CD4-positive, alpha-beta memory T cell (primary cell): Measurements from ENCODE around the gene SPATA33. TPM values are rescaled to one million over a fixed set of nuclear protein-coding genes. Genes with fewer than 3 reads are reported as not detected.
A peak's percentile ranks its signal among the peaks of the same experiment; 100 is the strongest.

ENCODE experiments used
- CTCF ChIA-PET: fragments of 350-600 bp; sonication (Branson Sonifier 250); formaldehyde crosslinking; loops from one replicate; lab custom pipeline; 2021; ENCODE audit warnings: inconsistent platforms; ENCODE audit not compliant: partially characterized antibody; lab: Charles Lee
- POLR2A ChIA-PET: fragments of 350-600 bp; sonication (Branson Sonifier 250); formaldehyde crosslinking; loops from one replicate; lab custom pipeline; 2021; ENCODE audit not compliant: partially characterized antibody; lab: Charles Lee
- DNase-seq, 5 donors: peaks; one replicate each; pipeline versions ENCODE4 v3.0.0 to v3.0.0-alpha.2; 2020 to 2022; ENCODE audit warnings: mixed read lengths in 1 of 5
- H3K27ac ChIP-seq: one replicate; pipeline ENCODE4 v1.7.0; 2013; ENCODE audit warnings: low read depth, low read length
- H3K27me3 ChIP-seq: 2 replicates; pipeline ENCODE4 v1.7.0; 2013; ENCODE audit warnings: mild to moderate bottlenecking, low read length, moderate library complexity; ENCODE audit not compliant: insufficient read depth
- H3K36me3 ChIP-seq: 2 replicates; pipeline ENCODE4 v1.7.0; 2013; ENCODE audit warnings: mild to moderate bottlenecking, low read length, moderate library complexity; ENCODE audit not compliant: insufficient read depth
- H3K4me1 ChIP-seq: 2 replicates; pipeline ENCODE4 v1.7.0; 2013; ENCODE audit warnings: mild to moderate bottlenecking, low read length, moderate library complexity; ENCODE audit not compliant: insufficient read depth
- H3K4me3 ChIP-seq, 2 donors: one replicate each; pipeline ENCODE4 v1.7.0; 2013; ENCODE audit warnings: low read length in 2 of 2, mild to moderate bottlenecking in 1 of 2
- H3K9me3 ChIP-seq, 2 donors: one replicate each; pipeline ENCODE4 v1.7.0; 2013; ENCODE audit warnings: low read length in 2 of 2, control low read depth in 1 of 2; ENCODE audit not compliant: control insufficient read depth in 1 of 2
- H3K27ac Mint-ChIP-seq, 7 donors: one replicate each; pipeline ENCODE4 v1.8.0; 2020 to 2021; ENCODE audit warnings: mixed read lengths in 7 of 7, mild to moderate bottlenecking in 6 of 7, inconsistent platforms in 3 of 7, moderate library complexity in 3 of 7
- H3K27me3 Mint-ChIP-seq, 2 donors: one replicate each; pipeline ENCODE4 v1.8.0; 2020 to 2021; ENCODE audit warnings: mixed read lengths in 2 of 2
- H3K36me3 Mint-ChIP-seq, 2 donors: one replicate each; pipeline ENCODE4 v1.8.0; 2020 to 2021; ENCODE audit warnings: mixed read lengths in 2 of 2, inconsistent platforms in 1 of 2, mild to moderate bottlenecking in 1 of 2
- H3K4me1 Mint-ChIP-seq, 4 donors: one replicate each; pipeline ENCODE4 v1.8.0; 2020 to 2021; ENCODE audit warnings: mixed read lengths in 4 of 4, mild to moderate bottlenecking in 1 of 4
- H3K4me3 Mint-ChIP-seq, 8 donors: one replicate each; pipeline ENCODE4 v1.8.0; 2020 to 2021; ENCODE audit warnings: mixed read lengths in 8 of 8, mild to moderate bottlenecking in 7 of 8, moderate library complexity in 6 of 8, inconsistent platforms in 3 of 8
- H3K9me3 Mint-ChIP-seq, 8 donors: one replicate each; pipeline ENCODE4 v1.8.0; 2020 to 2021; ENCODE audit warnings: mixed read lengths in 8 of 8, mild to moderate bottlenecking in 5 of 8, inconsistent platforms in 3 of 8, moderate library complexity in 1 of 8
- intact Hi-C: fragments of 100-400 bp; cut with micrococcal nuclease; formaldehyde crosslinking; loops from one replicate; pipeline ENCODE4 v1.15.1; 2023
- polyA plus RNA-seq, 2 donors: library from polyadenylated mRNA; unstranded; fragments of 300-500 nt; fragmentation: Illumina TruSeq; gene quantifications; one replicate each; pipeline ENCODE4 v1.2.3, GENCODE V29; 2021
- total RNA-seq, 2 experiments: library from RNA; stranded (reverse); gene quantifications; one replicate each; pipeline ENCODE4 v1.2.3, GENCODE V29; 2021

SPATA33 gene
- total RNA-seq (10 to 100 TPM in 1 of 2 experiments, 1 to 10 TPM in 1; 8.6 to 10.5 TPM), polyA plus RNA-seq (1 to 10 TPM; 2.5 to 5.7 TPM)

DNA sequence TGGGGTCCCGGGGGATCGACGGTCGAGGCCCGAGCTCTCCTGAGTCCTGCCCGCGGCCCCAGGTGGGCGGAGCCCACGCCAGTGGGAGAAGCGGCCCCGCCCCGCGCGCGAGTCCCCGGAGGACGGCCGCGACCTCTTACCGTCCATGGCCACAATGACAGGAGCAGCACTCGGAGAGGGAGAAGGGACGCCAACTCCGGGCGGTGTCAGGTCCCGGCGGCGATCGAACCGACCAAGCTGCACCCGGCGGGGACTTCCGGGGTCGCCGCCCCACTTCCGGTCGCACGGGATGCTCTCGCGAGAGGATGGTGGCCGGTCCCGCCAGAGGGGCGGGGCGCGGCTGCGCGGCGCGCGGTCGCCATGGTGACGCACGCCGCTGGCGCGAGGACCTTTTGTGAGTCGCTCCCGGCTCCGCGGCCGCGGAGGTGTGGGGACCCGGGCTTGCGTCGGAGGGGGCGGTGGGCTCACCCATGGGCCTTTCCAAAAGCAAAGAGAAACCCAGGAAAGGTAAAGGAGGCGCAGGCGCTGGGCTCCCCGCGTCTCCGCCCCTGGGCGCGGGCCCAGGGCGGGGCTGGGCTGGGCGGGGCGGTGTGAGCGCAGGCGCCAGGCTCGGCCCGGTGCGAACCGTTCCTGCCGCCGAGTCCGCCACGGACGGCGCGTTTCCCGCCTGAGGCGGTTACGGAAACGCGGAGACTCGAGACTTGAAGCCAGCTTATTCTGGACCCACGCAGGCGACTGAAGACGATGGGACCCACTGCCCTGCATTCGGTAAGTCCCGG, at the start of gene SPATA33, which contains the start of gene CHMP1A:
Gene SPATA33, plus strand, starts transcription at position 395 of the 779 bp plus-strand sequence. Its CDS starts 76 bp downstream, at position 471.
Gene CHMP1A, minus strand, starts transcription at position 267 of the 779 bp plus-strand sequence. Its CDS starts 120 bp downstream, at position 147.
- POLR2A ChIA-PET, result interaction anchor here (0.6 to 1.7 kb wide), 7 partner anchors 10 to 231 kb away, joined by 3 to 11 read pairs (median 5); partner anchors contain the start of gene CDK10
- peak; percentile 90 to 97 (median 94) for DNase-seq
- peak within 1 kb of the TSS; percentile 30 to 92 for H3K4me3 ChIP-seq

DNA sequence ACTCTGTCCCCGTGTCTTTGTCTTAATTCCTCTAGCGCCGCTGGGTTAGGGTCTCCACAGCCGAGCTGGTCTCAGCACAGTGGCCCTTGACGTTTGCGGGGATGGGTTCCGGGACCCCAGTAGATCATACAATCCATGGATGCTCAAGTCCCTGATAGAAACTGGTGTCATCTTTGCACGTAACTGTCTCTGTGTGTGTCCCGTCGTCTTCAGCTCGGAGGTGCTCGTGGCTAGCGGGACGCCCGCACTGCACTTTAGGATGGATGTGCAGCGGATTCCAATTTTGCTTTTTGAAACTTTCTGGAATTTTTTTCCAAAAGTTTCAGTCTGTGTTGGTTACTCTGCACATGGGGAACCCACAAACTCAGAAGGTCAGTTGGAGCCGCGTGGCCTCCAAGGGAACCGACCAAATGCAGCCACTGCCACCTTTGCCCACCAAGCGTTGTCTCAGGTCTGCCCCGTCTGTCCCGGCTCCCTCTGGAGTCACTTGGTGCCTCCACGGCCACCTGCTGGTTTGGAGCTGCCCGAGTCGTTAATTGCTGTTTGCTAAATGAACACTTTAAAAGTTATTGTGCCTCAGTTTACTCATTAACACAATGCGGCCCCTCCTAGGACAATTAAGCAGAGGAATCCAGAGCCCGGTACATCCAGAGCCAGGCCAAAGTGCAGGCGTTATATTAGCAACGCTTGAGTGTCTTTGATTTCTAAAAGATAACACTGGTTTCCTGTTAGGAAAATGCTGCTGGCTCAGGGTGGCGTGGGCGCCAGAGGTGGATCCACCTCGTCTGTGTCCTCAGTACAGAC, 49.5 kb upstream of the SPATA33 start:
- H3K4me3 Mint-ChIP-seq, result no peak overlapping the region
- Histone ChIP-seq H3K36me3 (no peaks in the 10 kb centered on the region), H3K4me3 (no peak overlapping the region), H3K27me3 (no peaks in the 10 kb centered on the region), H3K9me3 (no peaks in the 10 kb centered on the region), H3K27ac (no peak overlapping the region), H3K4me1 (peaks cover under 1% of the 10 kb centered on the region)
- H3K4me1 Mint-ChIP-seq, result peaks cover 2 to 5% (median 4%) of the 10 kb centered on the region in 4 donors
- H3K27me3 Mint-ChIP-seq, result no peaks in the 10 kb centered on the region
- H3K36me3 Mint-ChIP-seq, result no peaks in the 10 kb centered on the region
- no peak for DNase-seq
- ChIA-PET CTCF (interaction anchor here (1.0 kb wide), 1 partner anchor 33 kb away, joined by 3 read pairs; the partner anchor contains the start of gene CPNE7), POLR2A (no interaction called here)
- H3K27ac Mint-ChIP-seq, result no peak overlapping the region
- intact Hi-C loops, result no loop called here
- H3K9me3 Mint-ChIP-seq, result no peaks in the 10 kb centered on the region

More for the DNA sequence above, at the start of gene SPATA33, which contains the start of gene CHMP1A:
- intact Hi-C loops, result loop anchor here (1.0 kb wide), 2 partner anchors 29 to 44 kb away; partner anchors contain the start of genes CDK10 and SPATA2L
- peak within 1 kb of the TSS; percentile 85 to 91 (median 88) for H3K4me3 Mint-ChIP-seq
- H3K27me3 Mint-ChIP-seq, result no peaks in the 10 kb centered on the region
- H3K27ac ChIP-seq, result peak within 1 kb of the TSS; percentile 93
- H3K36me3 Mint-ChIP-seq, result peaks cover 8 to 21% of the 10 kb centered on the region in 2 donors
- H3K27ac Mint-ChIP-seq, result peak within 1 kb of the TSS; percentile 85 to 92 (median 91)
- no peaks in the 10 kb centered on the region for H3K9me3 Mint-ChIP-seq
- CTCF ChIA-PET, result interaction anchor here (3.1 kb wide), 1 partner anchor 42 kb away, joined by 10 read pairs; no protein-coding TSS in a partner anchor
- peaks cover 21% of the 10 kb centered on the region for H3K4me1 ChIP-seq
- H3K9me3 ChIP-seq, result no peaks in the 10 kb centered on the region
- H3K4me1 Mint-ChIP-seq, result peaks cover 13 to 46% (median 26%) of the 10 kb centered on the region in 4 donors
- H3K36me3 ChIP-seq, result no peaks in the 10 kb centered on the region
- H3K27me3 ChIP-seq, result no peaks in the 10 kb centered on the region

DNA sequence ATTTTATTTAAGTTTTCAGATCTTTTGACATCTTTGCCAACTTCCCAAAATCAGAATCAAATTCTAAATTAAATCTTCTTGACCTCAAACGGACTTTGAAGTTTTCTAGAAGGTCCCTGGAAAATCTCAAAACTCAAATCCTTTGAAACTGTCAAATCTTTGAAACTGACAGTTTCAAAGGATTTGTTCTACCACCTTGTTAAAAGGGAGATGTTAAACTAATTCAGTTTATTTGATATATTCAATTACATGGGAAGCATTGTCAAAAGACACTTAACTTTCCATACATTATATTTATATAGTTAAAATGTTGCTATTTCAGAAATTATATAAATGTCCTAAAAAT, 47.6 kb upstream of the SPATA33 start:
- Mint-ChIP-seq H3K36me3 (no peaks in the 10 kb centered on the region), H3K27me3 (no peaks in the 10 kb centered on the region), H3K4me1 (peaks cover 2 to 6% (median 3%) of the 10 kb centered on the region in 4 donors), H3K9me3 (no peaks in the 10 kb centered on the region), H3K27ac (no peak overlapping the region), H3K4me3 (no peak overlapping the region)
- Histone ChIP-seq H3K36me3 (no peaks in the 10 kb centered on the region), H3K27me3 (no peaks in the 10 kb centered on the region), H3K4me3 (no peak overlapping the region), H3K4me1 (no peaks in the 10 kb centered on the region), H3K9me3 (no peaks in the 10 kb centered on the region), H3K27ac (no peak overlapping the region)
- DNase-seq, result no peak
- intact Hi-C loops, result no loop called here
- POLR2A ChIA-PET, result no interaction called here
- CTCF ChIA-PET, result no interaction called here

DNA sequence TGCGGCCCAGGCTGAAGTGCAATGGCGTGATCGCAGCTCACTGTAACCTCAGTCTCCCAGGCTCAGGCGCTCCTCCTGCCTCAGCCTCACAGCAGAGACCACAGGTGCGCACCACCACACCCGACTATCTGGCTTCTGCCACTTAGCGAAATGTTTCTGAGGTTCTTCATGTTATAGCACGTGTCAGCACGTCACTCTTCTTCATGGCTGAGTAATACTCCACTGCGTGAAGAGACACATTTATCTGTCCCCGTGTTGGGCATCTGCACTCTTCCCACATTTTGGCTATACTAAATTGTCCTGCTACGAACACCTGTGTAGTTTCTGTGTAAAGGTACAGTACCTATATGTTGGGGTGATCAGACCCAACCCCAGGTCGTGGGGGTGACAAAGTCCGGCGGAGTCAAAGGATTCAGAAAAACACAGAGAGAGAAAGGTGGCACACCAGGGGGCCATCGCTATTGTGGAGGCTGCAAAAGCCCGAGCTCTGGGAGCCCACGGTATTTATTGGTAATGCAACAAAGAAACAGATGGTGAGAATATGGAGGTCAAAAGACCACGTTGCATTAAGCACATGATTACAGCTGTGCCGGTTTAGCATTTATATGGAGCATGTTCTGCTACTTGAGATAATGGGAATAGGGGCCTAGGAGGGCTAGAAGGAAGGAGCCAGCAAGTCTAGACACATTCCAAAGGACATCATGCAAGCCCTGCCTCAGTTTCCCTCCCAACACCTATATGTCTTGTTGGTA, 45.0 kb upstream of the SPATA33 start:
- H3K4me1 ChIP-seq, result peaks cover 7% of the 10 kb centered on the region
- Mint-ChIP-seq H3K4me3 (no peak overlapping the region), H3K36me3 (no peaks in the 10 kb centered on the region), H3K27ac (peak overlapping the region in 1 of 7 donors; percentile 68), H3K27me3 (no peaks in the 10 kb centered on the region), H3K9me3 (peaks cover 0 to 7% (median 2%) of the 10 kb centered on the region in 8 donors), H3K4me1 (peaks cover 11 to 17% (median 13%) of the 10 kb centered on the region in 4 donors)
- H3K36me3 ChIP-seq, result no peaks in the 10 kb centered on the region
- ChIA-PET CTCF (no interaction called here), POLR2A (no interaction called here)
- H3K27me3 ChIP-seq, result no peaks in the 10 kb centered on the region
- H3K9me3 ChIP-seq, result no peaks in the 10 kb centered on the region
- H3K4me3 ChIP-seq, result no peak overlapping the region
- intact Hi-C loops, result no loop called here
- DNase-seq, result no peak
- H3K27ac ChIP-seq, result no peak overlapping the region

DNA sequence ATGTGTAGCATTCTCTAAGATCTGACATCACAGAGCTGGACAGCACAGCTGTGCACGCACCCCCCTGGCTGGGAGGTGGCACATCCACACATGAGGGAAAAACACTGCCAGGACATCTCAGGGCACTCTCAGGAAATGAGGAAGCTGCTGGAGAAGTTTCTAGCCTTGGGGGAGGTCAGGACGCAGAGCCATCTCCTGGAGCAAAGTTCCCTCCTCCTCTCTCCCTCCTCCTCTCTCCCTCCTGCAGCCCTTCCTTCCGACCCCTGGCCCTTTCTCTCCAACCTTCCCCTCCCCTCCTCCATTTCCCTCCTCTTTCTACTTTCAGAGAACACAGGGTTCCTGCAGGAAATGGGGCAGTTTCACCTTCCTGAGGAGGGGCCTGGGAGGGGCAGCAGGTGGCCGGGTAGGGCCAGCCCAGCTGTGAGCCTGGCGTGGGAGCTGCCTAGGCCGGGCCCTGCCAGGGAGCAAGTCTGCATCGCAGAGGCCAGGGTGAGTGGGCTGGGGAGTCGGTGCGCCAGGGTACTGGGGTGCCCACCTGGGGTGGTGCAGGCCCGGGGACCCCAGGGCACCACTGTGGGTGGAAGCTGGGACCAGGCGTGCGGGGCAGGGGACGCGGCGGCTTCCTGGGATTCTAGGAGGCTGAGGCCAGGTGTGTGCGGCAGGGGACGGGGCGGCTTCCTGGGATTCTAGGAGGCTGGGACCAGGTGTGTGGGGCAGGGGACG, 44.2 kb upstream of the SPATA33 start, which contains the start of gene DPEP1:
Gene DPEP1, plus strand, starts transcription at position 412 of the 723 bp plus-strand sequence. CDS start 16,769 bp downstream, outside the sequence.
- Mint-ChIP-seq H3K27ac (peak within 1 kb of the TSS in 2 of 7 donors; percentile 65 to 68), H3K27me3 (no peaks in the 10 kb centered on the region), H3K36me3 (no peaks in the 10 kb centered on the region), H3K9me3 (peaks cover 0 to 7% (median 2%) of the 10 kb centered on the region in 8 donors), H3K4me3 (no peak within 1 kb of the TSS), H3K4me1 (peaks cover 11 to 17% (median 13%) of the 10 kb centered on the region in 4 donors)
- POLR2A ChIA-PET, result no interaction called here
- Histone ChIP-seq H3K4me1 (peaks cover 7% of the 10 kb centered on the region), H3K36me3 (no peaks in the 10 kb centered on the region), H3K27ac (no peak within 1 kb of the TSS), H3K27me3 (no peaks in the 10 kb centered on the region), H3K4me3 (no peak within 1 kb of the TSS), H3K9me3 (no peaks in the 10 kb centered on the region)
- intact Hi-C loops, result no loop called here
- DNase-seq, result no peak
- CTCF ChIA-PET, result interaction anchor here (0.7 kb wide), 1 partner anchor 48 kb away, joined by 3 read pairs; no protein-coding TSS in a partner anchor

DNA sequence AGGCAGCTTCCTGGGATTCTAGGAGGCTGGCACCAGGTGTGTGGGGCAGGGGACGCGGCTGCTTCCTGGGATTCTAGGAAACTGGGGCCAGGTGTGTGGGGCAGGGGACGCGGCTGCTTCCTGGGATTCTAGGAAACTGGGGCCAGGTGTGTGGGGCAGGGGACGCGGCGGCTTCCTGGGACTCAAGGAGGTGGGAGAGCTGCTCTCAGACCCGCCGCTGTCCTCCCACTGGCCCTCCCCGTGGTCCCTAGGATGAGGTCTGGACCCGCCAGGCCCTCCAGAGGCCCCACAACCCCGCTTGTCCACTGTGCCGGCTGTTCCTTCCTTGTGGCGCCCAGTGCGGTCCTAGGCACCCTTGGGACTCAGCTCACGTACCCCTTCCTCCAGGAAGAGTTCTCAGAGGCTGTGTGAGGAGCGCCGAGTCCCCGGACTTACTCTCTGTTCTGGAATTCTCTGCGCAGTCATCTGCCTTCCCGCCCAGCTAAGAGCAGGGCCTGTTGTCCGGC, 43.6 kb upstream of the SPATA33 start:
- H3K4me1 ChIP-seq, result peaks cover 7% of the 10 kb centered on the region
- Mint-ChIP-seq H3K4me1 (peaks cover 11 to 17% (median 13%) of the 10 kb centered on the region in 4 donors), H3K27ac (peak overlapping the region in 1 of 7 donors; percentile 65), H3K4me3 (no peak overlapping the region), H3K9me3 (peaks cover 0 to 7% (median 2%) of the 10 kb centered on the region in 8 donors), H3K36me3 (no peaks in the 10 kb centered on the region), H3K27me3 (no peaks in the 10 kb centered on the region)
- H3K27ac ChIP-seq, result no peak overlapping the region
- no peak for DNase-seq
- no peaks in the 10 kb centered on the region for H3K27me3 ChIP-seq
- intact Hi-C loops, result no loop called here
- ChIA-PET CTCF (interaction anchor here (0.7 to 2.2 kb wide), 4 partner anchors 14 to 246 kb away, joined by 3 to 9 read pairs (median 4); no protein-coding TSS in a partner anchor), POLR2A (no interaction called here)
- H3K4me3 ChIP-seq, result no peak overlapping the region
- no peaks in the 10 kb centered on the region for H3K9me3 ChIP-seq
- H3K36me3 ChIP-seq, result no peaks in the 10 kb centered on the region
